Transverse colon (tissue), 4 donors: ENCODE data around the gene CISD3. TPM values are rescaled to one million over a fixed set of nuclear protein-coding genes. Genes with fewer than 3 reads are reported as not detected.

Experiments
- DNase-seq: peaks from one replicate; pipeline ENCODE4 v3.0.0-alpha.2; 2019
- H3K27ac ChIP-seq, 4 donors: fragments of 200-600 bp; sonication (generic); 2 replicates each; pipeline ENCODE4 v1.5.1; 2016 to 2018; ENCODE audit warnings: inconsistent platforms in 4 of 4
- H3K27me3 ChIP-seq: fragments of 200-600 bp; sonication (generic); 2 replicates; pipeline ENCODE4 v1.5.1; 2017; ENCODE audit warnings: inconsistent platforms
- H3K36me3 ChIP-seq, 4 donors: fragments of 200-600 bp; sonication (generic); 2 replicates each; pipeline ENCODE4 v1.5.1; 2017 to 2019; ENCODE audit warnings: inconsistent platforms in 4 of 4
- H3K4me1 ChIP-seq, 4 donors: fragments of 200-600 bp; sonication (generic); 2 replicates each; pipeline ENCODE4 v1.5.1; 2017 to 2020; ENCODE audit warnings: inconsistent platforms in 4 of 4
- H3K4me3 ChIP-seq, 4 donors: fragments of 200-600 bp; sonication (generic); 1 replicate in 1 of 4; 2 replicates in 3 of 4; pipeline versions ENCODE4 v1.5.1 to v1.6.1; 2017 to 2019; ENCODE audit warnings: inconsistent platforms in 4 of 4
- H3K9me3 ChIP-seq, 2 donors: fragments of 200-600 bp; sonication (generic); 2 replicates each; pipeline ENCODE4 v1.5.1; 2017 to 2019; ENCODE audit warnings: inconsistent platforms in 2 of 2
- CTCF ChIP-seq, 5 experiments: fragments of 200-600 bp in 3 of 5; fragments of 450-650 bp in 2 of 5; sonication (generic) in 3 of 5; IDR thresholded peaks; 1 replicate in 2 of 5; 2 replicates in 3 of 5; pipeline ENCODE4 v1.5.1; 2016 to 2017; ENCODE audit warnings: antibody characterized with exemption in 5 of 5, inconsistent platforms in 3 of 5, mild to moderate bottlenecking in 2 of 5, moderate library complexity in 1 of 5
- EP300 ChIP-seq: sonication (generic); formaldehyde crosslinking; IDR thresholded peaks from one replicate; pipeline ENCODE4 v1.6.1; 2017; ENCODE audit warnings: antibody characterized with exemption, low read depth
- POLR2A ChIP-seq: fragments of 450-650 bp; IDR thresholded peaks from one replicate; pipeline ENCODE4 v1.6.1; 2016; ENCODE audit warnings: antibody characterized with exemption, mild to moderate bottlenecking, moderate library complexity
- POLR2AphosphoS5 ChIP-seq, 3 donors: sonication (generic); formaldehyde crosslinking; IDR thresholded peaks; one replicate each; pipeline ENCODE4 v1.6.1; 2016; ENCODE audit warnings: antibody characterized with exemption in 3 of 3
- WGBS, 2 donors: methylation state at CpG; one replicate each; pipeline ENCODE4 v1.1.5; 2018; ENCODE audit warnings: low coverage in 1 of 2; 5-methylcytosine and 5-hydroxymethylcytosine counted together
- in situ Hi-C, 4 donors: fragments of 200-750 bp; cut with MboI; loops; one replicate each; pipeline versions ENCODE4 v1.15.0 to v1.15.1; 2017; ENCODE audit warnings: low sequenced_read_pairs in 3 of 4, low pct_ligation_motif_present in 1 of 4, low pct_unique_long_range_greater_than_20kb in 1 of 4
- intact Hi-C: fragments of 100-400 bp; cut with DNase I; formaldehyde crosslinking; loops from one replicate; pipeline ENCODE4 v1.15.1; 2023; ENCODE audit warnings: low total_unique reads
- total RNA-seq, 4 donors: library from RNA; depleted of rRNA; stranded (reverse); fragments of >200 nt; gene quantifications; one replicate each; pipeline ENCODE4 v1.1.0, GENCODE V29; 2016

The CISD3 gene
- 10 to 100 TPM; 11.2 to 35.0 (median 20.5) TPM for total RNA-seq

DNA sequence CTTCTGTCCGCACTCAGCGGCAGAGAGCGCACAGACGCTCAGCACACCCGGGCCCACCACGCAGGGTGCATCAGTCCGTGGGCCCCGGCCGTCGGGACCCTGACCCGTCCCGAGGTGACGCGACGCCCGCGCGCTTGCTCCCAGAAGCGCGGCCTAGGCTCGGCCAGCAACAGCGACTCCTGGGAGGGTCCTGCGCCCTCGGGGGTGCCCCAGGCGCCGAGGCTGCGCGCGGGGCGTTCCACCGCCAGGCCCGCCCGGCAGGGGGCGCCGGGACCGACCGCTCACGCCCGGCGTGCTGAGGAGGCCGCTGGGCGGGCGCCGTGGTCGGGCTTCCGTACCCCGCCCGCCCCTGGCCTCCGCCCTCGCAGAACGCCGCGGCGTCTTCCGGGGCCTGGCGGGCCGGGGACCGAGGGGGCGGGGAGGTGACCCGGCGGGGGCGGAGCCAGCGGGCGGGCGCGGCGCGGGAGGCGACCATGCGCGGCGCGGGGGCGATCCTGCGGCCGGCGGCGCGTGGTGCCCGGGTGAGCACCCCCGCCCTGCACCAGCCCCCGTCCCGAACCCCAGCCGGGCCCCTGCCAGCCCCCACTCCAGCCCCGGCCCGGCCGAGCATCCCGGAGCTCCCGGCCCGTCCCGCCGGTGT lies at the start of gene CISD3:
CISD3 (plus strand) TSS at position 456 of the 640 bp plus-strand sequence; CDS start at position 474, 18 bp downstream.
- in situ Hi-C loops, result loop anchor here in 3 of 4 donors (5.0 to 10.0 kb wide), 2 partner anchors 53 to 55 kb away; partner anchors contain the start of gene EPOP (in 2 of the 3)
- Histone ChIP-seq H3K9me3 (no peaks in the 10 kb centered on the region), H3K27me3 (no peaks in the 10 kb centered on the region), H3K36me3 (no peaks in the 10 kb centered on the region), H3K4me3 (peak within 1 kb of the TSS; percentile 75 to 90 (median 81)), H3K4me1 (peaks cover 26 to 87% (median 43%) of the 10 kb centered on the region in 4 donors), H3K27ac (peak within 1 kb of the TSS; percentile 94 to 98 (median 96))
- 1% methylated on average over 16 of the region's 92 CpGs; no CpG with 5 or more reads in 1 of the 2 donors for WGBS, 2 donors
- peak in 1 of 3 donors; percentile 22 for TF ChIP-seq POLR2AphosphoS5 (IDR thresholded peaks at IDR 0.05)
- no peak for TF ChIP-seq POLR2A
- TF ChIP-seq EP300, result no peak
- TF ChIP-seq CTCF (IDR thresholded peaks at IDR 0.05), result peak; percentile 49 to 75 (median 70)
- intact Hi-C loops, result loop anchor here (2.0 kb wide), 1 partner anchor 27 kb away; no protein-coding TSS in a partner anchor
- DNase-seq, result peak; percentile 93

- intact Hi-C loops, result no loop called here
- TF ChIP-seq EP300, result no peak
- no peak for TF ChIP-seq POLR2A
- no peak for TF ChIP-seq POLR2AphosphoS5 (IDR thresholded peaks at IDR 0.05)
- no peak for TF ChIP-seq CTCF (IDR thresholded peaks at IDR 0.05)
- no peak for DNase-seq
- WGBS, 2 donors, result 76 to 78% methylated on average over 2 to 3 of the region's 3 CpGs
- Histone ChIP-seq H3K9me3 (no peaks in the 10 kb centered on the region), H3K4me3 (no peak overlapping the region), H3K4me1 (peaks cover 0 to 8% (median 2%) of the 10 kb centered on the region in 4 donors), H3K27ac (no peak overlapping the region), H3K36me3 (no peaks in the 10 kb centered on the region), H3K27me3 (peaks cover 3% of the 10 kb centered on the region)
- in situ Hi-C loops, result no loop called here
Observed at GRCh38 chr17:38681096-38681495, 49.0 kb upstream of the CISD3 start.

DNA sequence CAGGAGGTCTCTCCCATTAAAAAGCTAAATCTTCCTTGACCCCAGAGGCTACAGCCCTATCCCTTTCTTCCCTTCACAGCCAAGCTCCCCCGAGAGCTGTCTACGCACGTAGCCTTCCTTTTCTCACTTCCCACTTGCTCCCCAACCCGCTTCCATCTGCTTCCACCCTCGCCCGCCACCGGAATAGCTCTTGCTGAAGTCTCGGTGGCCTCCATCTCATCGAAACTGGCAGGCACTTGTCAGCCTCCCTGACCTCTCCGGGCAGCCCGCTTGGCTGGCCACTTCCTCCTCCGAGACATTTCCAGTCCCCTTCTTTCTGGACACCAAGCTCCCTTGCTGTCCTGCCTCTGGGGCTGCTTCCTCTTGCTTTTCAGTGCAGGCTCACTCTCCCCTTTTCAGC lies 44.6 kb upstream of the CISD3 start:
- intact Hi-C loops (no loop called here), in situ Hi-C loops (no loop called here)
- no peaks in the 10 kb centered on the region for H3K9me3 ChIP-seq
- H3K27ac ChIP-seq, result no peak overlapping the region
- peak; percentile 21 for DNase-seq
- H3K36me3 ChIP-seq, result no peaks in the 10 kb centered on the region
- WGBS, 2 donors, result 85 to 87% methylated on average over 3 to 12 of the region's 12 CpGs
- no peak overlapping the region for H3K4me3 ChIP-seq
- no peaks in the 10 kb centered on the region for H3K4me1 ChIP-seq
- no peak for TF ChIP-seq EP300
- no peak for TF ChIP-seq POLR2A
- TF ChIP-seq CTCF (IDR thresholded peaks at IDR 0.05), result no peak
- TF ChIP-seq POLR2AphosphoS5 (IDR thresholded peaks at IDR 0.05), result no peak
- H3K27me3 ChIP-seq, result no peaks in the 10 kb centered on the region

- Histone ChIP-seq H3K36me3 (no peaks in the 10 kb centered on the region), H3K4me1 (no peaks in the 10 kb centered on the region), H3K27ac (no peak overlapping the region), H3K27me3 (no peaks in the 10 kb centered on the region), H3K4me3 (no peak overlapping the region), H3K9me3 (no peaks in the 10 kb centered on the region)
- in situ Hi-C loops (no loop called here), intact Hi-C loops (no loop called here)
- 71 to 92% methylated on average over 2 to 5 of the region's 5 CpGs for WGBS, 2 donors
- no peak for DNase-seq
- no peak for TF ChIP-seq EP300
- TF ChIP-seq CTCF (IDR thresholded peaks at IDR 0.05), result no peak
- TF ChIP-seq POLR2AphosphoS5 (IDR thresholded peaks at IDR 0.05), result no peak
- TF ChIP-seq POLR2A, result no peak
Observed at GRCh38 chr17:38687286-38687685, 42.9 kb upstream of the CISD3 start.
